NCI-H510A treated with DMSO at 0.1 percent for 48 hours (cell line): ENCODE measurements around the gene SERPINI1.

Experiments
- DNase-seq: peaks from one replicate; lab custom pipeline; 2025; lab: John Stamatoyannopoulos, UW

Gene SERPINI1

DNA sequence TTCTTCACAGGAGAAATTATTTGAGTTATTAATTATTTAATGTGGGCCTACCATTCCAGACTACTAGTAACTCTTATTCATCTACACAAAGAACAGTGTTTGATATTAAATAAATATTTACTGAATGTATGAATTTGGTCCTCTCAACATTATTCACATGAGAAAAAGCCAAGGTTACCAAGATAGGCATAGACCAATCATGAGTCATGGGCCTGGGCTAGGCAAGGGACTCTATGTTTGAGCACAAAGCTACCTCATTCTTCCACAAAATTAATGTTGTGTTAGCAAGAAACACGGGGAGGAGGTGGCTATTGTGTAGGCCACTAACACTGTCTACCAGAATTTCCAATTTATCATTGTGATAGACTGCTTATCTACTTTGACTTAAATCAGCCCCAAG, 115.7 kb downstream of the SERPINI1 start:
- no peak for DNase-seq

DNA sequence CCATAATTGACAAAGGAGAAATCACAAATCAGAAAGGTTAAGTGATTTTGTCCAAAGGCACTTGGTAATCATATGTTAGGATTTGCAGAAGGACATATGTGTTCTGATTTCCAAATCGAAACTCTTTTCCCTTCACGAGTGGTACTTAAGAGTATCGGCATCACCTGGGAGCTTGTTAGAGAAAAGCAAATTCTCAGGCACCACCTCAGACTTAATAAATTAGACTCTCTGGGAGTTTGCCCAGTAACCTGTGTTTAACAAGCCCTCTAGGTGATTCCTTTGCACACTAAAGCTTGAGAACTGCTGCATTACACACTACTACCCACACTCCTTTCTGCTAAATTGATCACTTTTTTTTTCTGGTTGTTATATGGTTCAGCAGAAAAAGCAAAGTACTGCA, 116.2 kb downstream of the SERPINI1 start:
- no peak for DNase-seq

DNA sequence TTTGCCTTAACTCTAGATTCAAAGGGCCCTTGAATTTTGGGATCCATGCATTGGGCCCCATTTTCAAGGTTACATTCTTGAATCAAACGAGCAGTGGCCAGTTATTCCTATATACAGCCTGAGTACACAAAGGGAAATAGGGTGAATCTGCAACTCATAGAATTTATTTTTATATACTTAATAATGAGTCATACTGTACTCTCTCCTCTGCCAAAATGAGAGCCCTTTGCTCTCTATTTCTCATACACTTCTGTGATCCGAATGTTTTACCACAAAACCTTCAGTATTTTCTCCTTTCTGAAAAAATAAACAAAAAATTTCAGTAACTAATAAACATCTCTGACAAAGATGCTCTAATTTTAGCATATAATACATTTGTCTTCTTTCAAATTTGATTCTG, 116.7 kb downstream of the SERPINI1 start:
- no peak for DNase-seq

DNA sequence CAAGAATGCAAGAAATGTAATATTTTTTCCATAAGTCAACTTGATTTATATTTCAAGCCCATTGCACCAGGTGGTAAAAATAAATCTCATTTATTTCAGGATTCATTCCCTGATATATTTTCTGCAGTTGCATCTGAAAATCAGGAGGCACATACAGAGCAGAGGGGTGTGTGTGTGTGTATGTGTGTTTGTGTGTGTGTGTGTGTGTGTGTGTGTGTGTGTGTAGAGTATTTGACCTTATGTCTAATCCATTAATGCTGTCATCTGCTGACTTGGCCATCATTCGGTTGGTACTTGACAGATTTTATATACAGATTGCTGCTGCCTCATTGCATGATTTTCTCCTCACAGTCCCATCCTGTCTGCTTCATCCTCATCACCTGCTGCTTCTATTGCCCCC, 118.5 kb downstream of the SERPINI1 start:
- DNase-seq: no peak

DNA sequence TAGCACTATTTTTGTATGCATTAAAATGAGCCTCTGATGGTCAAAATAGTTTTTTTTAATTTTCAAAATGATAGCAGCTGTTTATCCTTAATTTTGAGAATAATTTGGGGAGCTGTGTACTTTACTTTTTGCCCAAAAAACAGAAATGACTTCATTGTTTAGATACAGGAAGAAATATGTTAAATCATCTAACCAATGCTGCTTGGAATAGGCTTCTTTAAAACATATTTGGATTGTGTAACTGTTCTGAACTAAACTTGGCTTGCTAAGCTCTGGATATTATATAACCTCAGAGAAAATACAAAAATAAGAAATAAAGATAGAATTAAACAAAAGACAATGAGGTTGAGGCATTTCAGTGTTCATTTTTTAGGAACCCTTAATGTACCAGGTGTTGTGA, 119.3 kb downstream of the SERPINI1 start:
- DNase-seq: no peak

DNA sequence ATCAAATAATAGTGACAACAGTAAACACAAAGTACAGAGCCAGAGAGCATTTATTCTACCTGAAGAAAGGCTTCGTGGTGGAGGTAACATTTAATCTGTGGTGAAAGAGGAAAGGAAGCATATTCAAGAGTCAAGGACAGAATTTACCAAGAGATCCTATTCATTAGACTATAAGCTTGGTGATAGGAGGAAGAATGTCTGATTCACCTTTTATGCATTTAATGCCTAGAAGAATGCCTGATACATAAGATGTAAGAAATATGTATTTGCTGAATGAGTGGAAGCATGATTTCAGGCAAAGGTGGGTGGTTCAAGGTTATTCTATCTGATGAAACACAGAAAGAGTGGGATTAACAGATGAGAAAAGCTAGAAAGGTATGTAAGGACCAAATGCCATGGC, 119.8 kb downstream of the SERPINI1 start:
- no peak for DNase-seq

DNA sequence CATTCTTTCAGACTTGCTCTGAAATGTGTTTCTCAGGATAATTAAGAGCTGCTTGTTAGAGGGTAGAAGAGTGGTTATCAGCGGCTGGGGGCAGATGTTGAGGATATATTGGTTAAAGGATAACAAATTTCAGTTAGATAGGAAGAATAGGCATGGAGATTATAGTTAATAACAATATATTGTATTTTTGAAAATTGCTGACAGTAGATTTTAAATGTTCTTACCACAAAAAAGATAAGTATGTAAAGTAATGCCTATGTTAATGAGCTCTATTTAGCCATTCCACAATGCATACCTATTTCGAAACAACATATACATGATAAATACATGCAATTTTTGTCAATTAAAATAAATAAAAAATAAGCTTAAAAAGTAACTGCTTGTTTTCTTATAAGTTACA, 123.3 kb downstream of the SERPINI1 start:
- DNase-seq: no peak

DNA sequence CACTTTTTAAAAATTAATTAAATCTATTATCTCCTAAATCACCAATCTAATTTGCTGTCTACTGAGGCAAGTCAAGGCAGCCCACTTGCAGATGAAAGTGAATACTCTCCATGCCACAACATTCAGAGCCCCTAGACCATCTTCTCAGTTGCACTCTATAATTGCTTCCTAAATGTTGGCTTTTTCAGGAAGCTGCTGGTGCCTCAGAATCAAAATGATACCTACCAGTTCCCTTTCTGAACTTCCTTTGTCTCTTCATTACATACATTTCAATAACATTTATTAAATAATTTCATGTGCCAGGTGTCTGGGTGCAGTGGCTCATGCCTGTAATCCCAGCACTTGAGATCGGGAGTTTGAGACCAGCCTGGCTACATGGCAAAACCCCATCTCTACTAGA, 124.1 kb downstream of the SERPINI1 start:
- DNase-seq: no peak

DNA sequence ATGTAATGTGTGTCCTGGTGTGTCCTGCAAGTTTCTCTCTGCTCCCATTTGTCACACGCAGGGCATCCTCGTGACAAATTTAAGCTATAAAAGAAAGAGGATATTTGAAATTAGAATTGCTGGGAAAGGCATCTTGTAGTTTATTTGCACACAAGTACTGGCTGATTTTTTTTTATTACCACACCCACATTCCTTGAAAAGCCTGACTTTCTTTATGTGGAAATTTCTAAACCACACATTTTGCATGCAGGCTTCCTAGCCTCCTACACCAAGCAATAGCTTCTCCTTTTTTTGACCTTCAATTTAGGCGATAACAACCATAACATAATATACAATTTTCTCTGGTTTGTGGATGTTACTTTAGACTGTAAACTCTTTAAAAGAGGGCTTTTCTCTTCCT, 126.1 kb downstream of the SERPINI1 start:
- no peak for DNase-seq

DNA sequence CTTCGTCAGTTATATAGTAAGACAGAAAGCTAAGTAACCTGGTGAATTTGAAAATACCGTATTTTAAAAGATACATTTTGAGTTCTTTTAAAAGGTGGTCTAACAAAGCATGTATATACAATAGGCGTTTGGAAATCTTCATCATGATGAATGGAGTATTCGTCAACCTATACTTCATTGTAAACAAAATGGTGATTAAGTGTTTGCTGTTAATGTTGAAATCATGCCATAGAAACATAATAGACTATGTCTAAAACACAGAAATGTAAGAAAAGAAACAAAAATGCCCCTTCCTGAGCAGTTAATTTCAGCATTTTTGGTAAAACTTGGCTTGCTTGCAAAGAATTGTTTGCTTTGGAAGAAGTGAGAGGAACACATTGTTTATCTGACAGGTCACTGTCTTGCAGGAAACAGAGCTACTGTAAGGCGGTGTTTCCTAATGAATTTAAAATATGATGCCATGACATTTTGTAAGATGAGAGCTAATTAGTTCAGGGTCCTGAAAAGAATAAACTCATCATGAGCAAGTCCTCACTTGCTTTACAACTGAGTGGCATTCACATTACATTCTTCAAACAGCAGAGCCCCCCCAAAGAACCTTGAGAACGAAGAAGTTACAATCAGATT, 126.7 kb downstream of the SERPINI1 start:
- DNase-seq: no peak

DNA sequence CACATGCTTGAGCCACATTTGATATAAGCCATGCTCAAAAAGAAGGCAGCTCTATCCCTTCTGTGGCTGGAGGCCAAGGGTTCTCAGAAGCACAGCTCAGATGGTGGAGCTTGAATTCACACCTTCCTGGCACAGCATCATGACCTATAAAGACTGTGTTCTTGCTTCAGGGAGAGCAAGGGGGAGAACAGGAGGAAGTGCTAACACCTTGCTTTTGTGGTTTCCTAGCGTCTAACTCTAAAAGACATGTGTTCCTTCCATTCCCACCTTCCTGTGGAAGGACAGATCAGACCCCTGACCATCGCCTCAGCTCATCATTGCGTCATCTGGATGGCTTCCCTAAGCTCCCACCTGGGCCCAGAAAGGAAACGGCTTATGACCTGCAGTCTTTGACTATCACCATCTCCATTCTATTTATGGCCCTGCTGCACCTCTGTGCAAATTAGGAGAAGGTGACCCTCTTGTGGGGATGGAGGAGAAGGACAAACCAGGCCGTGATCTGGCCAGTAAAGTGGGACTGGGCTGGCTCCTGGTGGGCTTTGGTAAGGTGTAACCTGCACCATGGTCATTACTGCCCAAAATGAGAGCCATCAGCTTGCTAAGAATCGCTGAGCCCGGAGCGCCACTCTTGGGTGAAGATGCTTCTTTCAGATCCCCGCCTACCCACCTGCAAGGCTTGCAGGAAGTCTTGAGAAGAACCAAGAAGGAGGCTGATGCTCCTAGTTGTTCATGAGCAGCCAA, 128.5 kb downstream of the SERPINI1 start:
- no peak for DNase-seq

DNA sequence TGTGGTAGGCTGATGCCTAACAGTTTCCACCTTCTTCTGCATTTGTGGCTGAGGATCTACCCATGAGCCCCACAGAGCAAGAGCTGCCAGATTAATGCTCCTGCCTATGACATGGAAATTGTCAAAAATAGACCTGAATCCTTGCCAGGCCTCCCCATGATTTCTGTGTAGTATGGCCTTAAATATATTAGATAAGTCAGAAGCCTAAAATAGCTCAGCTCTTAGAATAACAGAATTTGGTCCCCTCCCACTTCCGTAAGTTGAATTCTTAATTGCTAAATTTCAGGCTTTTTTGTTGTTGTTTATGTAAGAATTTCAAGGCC, 129.0 kb downstream of the SERPINI1 start:
- no peak for DNase-seq

DNA sequence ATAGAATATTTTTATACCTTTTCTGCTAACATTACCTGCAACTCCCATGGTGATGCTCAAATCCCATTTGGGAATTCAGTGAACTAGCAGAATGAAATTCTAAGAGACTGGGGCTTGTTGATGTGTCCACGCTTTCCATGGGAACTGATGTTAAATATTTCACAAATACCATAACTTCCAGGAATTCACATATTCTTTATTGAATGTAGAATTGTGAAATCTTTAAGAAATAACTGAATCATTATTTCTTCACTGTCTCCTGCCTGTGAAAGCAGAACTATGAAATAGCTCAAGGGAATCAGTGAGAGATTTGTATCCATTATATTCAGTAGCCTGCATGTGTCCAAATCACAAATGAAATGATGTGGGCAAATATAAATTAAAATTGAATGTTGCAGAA, 130.8 kb downstream of the SERPINI1 start:
- no peak for DNase-seq

DNA sequence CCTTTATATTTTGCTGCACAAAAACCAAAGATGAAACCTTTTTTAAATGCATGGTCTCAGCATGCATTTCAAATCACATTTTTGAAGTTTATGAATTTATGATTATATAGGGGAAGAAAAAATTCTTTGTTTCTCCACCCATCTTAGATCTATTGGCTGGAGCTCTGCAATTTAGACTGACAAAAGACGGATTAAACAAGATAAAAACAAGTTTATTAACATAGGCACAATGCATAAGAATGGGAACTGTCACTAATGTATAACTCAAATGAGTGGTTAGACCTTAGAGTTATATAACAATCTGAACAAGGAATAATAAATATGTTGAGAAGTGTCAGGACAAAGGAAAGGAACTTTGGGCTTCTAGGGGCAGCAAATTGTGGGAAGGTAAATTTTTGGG, 132.5 kb downstream of the SERPINI1 start:
- DNase-seq: no peak

DNA sequence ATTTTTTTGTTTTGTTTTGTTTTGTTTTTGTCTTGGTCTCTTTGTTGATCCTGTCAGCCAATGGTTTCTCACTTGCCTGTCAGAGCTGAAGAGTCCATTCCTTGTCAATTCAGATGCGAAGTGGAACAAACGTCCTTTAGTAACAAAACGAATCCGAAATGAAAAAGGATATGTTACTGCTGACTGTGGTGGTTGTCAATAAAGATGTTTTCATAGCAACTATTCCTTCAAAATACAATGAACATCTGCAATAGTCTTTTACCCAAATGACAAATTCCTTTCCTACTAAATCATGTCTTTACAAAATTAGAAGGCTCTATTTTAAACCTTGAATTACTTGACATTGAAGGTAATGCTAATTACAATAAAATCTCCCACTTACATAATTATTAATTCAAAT, 134.7 kb downstream of the SERPINI1 start:
- DNase-seq: no peak

DNA sequence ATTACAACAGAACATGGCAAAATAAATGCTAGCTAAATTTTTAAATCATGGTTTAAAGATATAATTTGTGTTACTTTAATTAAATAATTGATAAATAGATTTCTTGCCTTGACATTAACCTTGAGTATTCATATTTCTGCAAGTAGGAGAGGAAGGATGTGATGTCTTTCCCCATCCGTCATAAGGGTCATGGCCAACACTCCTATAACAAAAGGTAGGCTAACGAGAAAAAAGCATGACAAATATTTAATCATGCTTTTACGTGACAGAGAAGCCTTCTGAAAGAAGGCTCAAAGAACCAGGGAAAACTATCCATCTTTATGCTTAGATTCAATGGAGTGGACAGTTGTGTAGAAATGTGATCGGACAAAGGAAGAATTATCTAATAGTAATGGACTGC, 135.2 kb downstream of the SERPINI1 start:
- DNase-seq: no peak

DNA sequence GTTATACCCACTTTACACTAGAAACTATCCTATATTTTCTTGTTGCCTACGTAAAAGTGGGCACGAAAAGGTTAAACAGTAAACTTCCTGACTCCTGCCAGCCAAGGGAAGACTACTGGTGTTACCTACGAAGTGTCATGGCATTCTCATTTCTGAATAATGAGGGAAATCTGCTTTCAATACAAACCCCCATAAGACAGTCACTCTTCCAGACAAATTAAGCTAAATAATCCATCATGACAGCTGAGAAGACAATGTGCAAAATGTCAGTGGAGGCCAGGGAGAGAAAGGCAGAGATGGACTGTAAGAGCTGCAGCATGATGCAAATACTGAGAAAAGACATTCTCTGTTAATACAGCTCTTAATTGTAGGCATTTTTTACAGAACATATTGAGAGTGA, 136.5 kb downstream of the SERPINI1 start:
- DNase-seq: no peak

DNA sequence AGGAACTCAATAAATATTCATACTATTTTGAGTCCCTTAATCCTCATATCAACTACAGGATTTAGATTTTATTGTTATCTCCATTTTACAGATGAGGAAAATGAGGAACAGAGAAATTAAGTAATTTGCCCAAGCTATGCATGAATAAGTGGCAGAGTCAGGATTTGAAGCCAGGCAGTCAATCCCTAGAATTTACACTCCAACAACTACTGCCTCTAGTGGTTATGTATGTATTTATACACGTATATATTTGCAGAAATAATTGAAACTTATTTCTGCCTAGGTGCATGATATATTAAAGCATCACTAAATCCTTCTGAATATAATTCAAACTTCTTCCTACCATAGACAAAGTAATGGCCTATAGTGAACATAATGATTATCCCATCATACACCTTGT, 137.4 kb downstream of the SERPINI1 start:
- no peak for DNase-seq

DNA sequence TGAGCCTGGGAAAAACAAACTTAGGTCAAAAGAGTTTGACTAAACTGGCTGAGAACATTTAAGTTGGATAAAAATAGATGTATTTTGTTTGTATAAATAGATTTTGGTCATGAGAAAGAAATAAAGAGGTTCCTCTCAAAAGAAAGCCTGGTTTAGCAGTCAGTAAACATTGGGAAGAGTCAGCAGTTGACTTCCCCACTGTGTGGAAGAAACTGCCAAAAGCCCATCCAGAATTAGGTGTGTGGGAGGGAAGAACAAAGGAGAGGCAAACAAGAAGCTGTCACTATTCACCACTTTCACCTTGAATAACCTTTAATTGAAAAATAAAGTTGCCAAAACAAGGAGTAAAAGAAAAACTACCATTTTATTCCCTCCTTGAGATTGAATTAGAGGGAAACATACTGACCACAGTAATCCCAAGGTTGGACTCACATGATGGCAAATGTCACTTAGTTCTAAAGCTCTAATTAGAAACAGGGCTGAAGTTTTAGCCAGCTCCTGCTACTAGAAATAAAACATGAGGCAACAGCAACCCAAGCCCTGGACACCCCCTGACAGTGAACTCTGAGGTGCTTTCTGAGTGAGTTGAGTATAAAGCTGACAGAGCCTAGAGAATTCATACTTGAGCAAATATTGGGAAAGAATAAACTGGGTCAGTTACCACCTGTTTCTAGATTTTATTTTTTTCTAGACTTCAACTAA, 139.3 kb downstream of the SERPINI1 start:
- DNase-seq: no peak
